Activated CD4-positive, alpha-beta T cell treated with anti-CD3 and anti-CD28 coated beads, Interleukin-2, amount 50 U/mL, for 24 hours (primary cell): ENCODE measurements around the gene BROX.

Source experiments
- DNase-seq, 2 donors: peaks; one replicate each; pipeline ENCODE4 v3.0.0-alpha.2; 2020; ENCODE audit warnings: low read depth in 1 of 2, low spot score in 1 of 2

The BROX gene

GRCh38 chr1:222772996-222773379 is 60.6 kb downstream of the BROX start:
- DNase-seq, result no peak

GRCh38 chr1:222777463-222777862 is 65.1 kb downstream of the BROX start:
- no peak for DNase-seq

GRCh38 chr1:222777977-222778376 is 65.6 kb downstream of the BROX start:
- no peak for DNase-seq

GRCh38 chr1:222781251-222781650 is 68.9 kb downstream of the BROX start:
- no peak for DNase-seq

GRCh38 chr1:222783051-222783450 is 70.7 kb downstream of the BROX start:
- DNase-seq, result no peak

GRCh38 chr1:222784371-222784770 is 72.0 kb downstream of the BROX start:
- DNase-seq, result no peak
